Effector memory CD8-positive, alpha-beta T cell (primary cell): ENCODE measurements around the gene TNIP3.
A peak's percentile ranks its signal among the peaks of the same experiment; 100 is the strongest.

ENCODE experiments used
- ATAC-seq: fragments of 150-1000 bp; cut with Tn5 transposase; replicated peaks from 2 replicates; pipeline ENCODE4 v1.10.0; 2021; ENCODE audit warnings: mild to moderate bottlenecking, moderate library complexity
- DNase-seq, 3 experiments: peaks; one replicate each; pipeline ENCODE4 v3.0.0; 2021
- H3K27ac Mint-ChIP-seq, 2 donors: one replicate each; pipeline ENCODE4 v1.8.0; 2022; ENCODE audit warnings: mild to moderate bottlenecking in 2 of 2, mixed read lengths in 2 of 2, moderate library complexity in 2 of 2
- H3K27me3 Mint-ChIP-seq, 2 donors: one replicate each; pipeline ENCODE4 v1.8.0; 2022; ENCODE audit warnings: mixed read lengths in 2 of 2
- H3K36me3 Mint-ChIP-seq: one replicate; pipeline ENCODE4 v1.8.0; 2022; ENCODE audit warnings: mild to moderate bottlenecking, moderate library complexity, mixed read lengths; ENCODE audit not compliant: insufficient read depth
- H3K4me1 Mint-ChIP-seq, 2 donors: one replicate each; pipeline ENCODE4 v1.8.0; 2022; ENCODE audit warnings: low read depth in 2 of 2, mixed read lengths in 2 of 2
- H3K4me3 Mint-ChIP-seq, 2 donors: one replicate each; pipeline ENCODE4 v1.8.0; 2022; ENCODE audit warnings: mild to moderate bottlenecking in 2 of 2, mixed read lengths in 2 of 2, moderate library complexity in 2 of 2
- H3K9me3 Mint-ChIP-seq, 2 donors: one replicate each; pipeline ENCODE4 v1.8.0; 2022; ENCODE audit warnings: mixed read lengths in 2 of 2

Gene TNIP3

GRCh38 chr4:121108557-121108956, 55.6 kb downstream of the TNIP3 start:
- Mint-ChIP-seq H3K9me3 (no peaks in the 10 kb centered on the region), H3K36me3 (peaks cover 3% of the 10 kb centered on the region), H3K4me3 (no peak overlapping the region), H3K27me3 (no peaks in the 10 kb centered on the region), H3K4me1 (no peaks in the 10 kb centered on the region), H3K27ac (no peak overlapping the region)
- no peak for DNase-seq
- no peak for ATAC-seq

GRCh38 chr4:121107507-121107906, 56.6 kb downstream of the TNIP3 start:
- Mint-ChIP-seq H3K9me3 (no peaks in the 10 kb centered on the region), H3K4me1 (no peaks in the 10 kb centered on the region), H3K27ac (no peak overlapping the region), H3K27me3 (no peaks in the 10 kb centered on the region), H3K36me3 (peaks cover 3% of the 10 kb centered on the region), H3K4me3 (no peak overlapping the region)
- ATAC-seq (no peak), DNase-seq (no peak)

GRCh38 chr4:121100093-121100775, 63.9 kb downstream of the TNIP3 start:
- no peak overlapping the region for H3K4me3 Mint-ChIP-seq
- no peaks in the 10 kb centered on the region for H3K9me3 Mint-ChIP-seq
- H3K27me3 Mint-ChIP-seq = no peaks in the 10 kb centered on the region
- H3K36me3 Mint-ChIP-seq = no peaks in the 10 kb centered on the region
- no peak for DNase-seq
- no peak for ATAC-seq
- no peaks in the 10 kb centered on the region for H3K4me1 Mint-ChIP-seq
- peak overlapping the region in 1 of 2 donors; percentile 29 for H3K27ac Mint-ChIP-seq

- Mint-ChIP-seq H3K36me3 (no peaks in the 10 kb centered on the region), H3K27ac (no peak overlapping the region), H3K4me3 (no peak overlapping the region), H3K27me3 (no peaks in the 10 kb centered on the region), H3K9me3 (no peaks in the 10 kb centered on the region), H3K4me1 (no peaks in the 10 kb centered on the region)
- no peak for DNase-seq
- ATAC-seq = no peak
Observed at GRCh38 chr4:121098266-121098665, 65.9 kb downstream of the TNIP3 start.

- no peak for ATAC-seq
- Mint-ChIP-seq H3K4me1 (no peaks in the 10 kb centered on the region), H3K9me3 (no peaks in the 10 kb centered on the region), H3K36me3 (no peaks in the 10 kb centered on the region), H3K27ac (no peak overlapping the region), H3K4me3 (no peak overlapping the region), H3K27me3 (no peaks in the 10 kb centered on the region)
- DNase-seq = no peak
Observed at GRCh38 chr4:121096629-121097028, 67.5 kb downstream of the TNIP3 start.

- H3K4me1 Mint-ChIP-seq = no peaks in the 10 kb centered on the region
- DNase-seq (no peak), ATAC-seq (no peak)
- no peaks in the 10 kb centered on the region for H3K27me3 Mint-ChIP-seq
- H3K4me3 Mint-ChIP-seq = no peak overlapping the region
- no peaks in the 10 kb centered on the region for H3K36me3 Mint-ChIP-seq
- no peaks in the 10 kb centered on the region for H3K9me3 Mint-ChIP-seq
- no peak overlapping the region for H3K27ac Mint-ChIP-seq
Observed at GRCh38 chr4:121096191-121096590, 67.9 kb downstream of the TNIP3 start.

- Mint-ChIP-seq H3K36me3 (no peaks in the 10 kb centered on the region), H3K4me1 (no peaks in the 10 kb centered on the region), H3K9me3 (no peaks in the 10 kb centered on the region), H3K27me3 (no peaks in the 10 kb centered on the region), H3K4me3 (no peak overlapping the region), H3K27ac (no peak overlapping the region)
- ATAC-seq = no peak
- DNase-seq = no peak
Observed at GRCh38 chr4:121094297-121094966, 69.7 kb downstream of the TNIP3 start.

GRCh38 chr4:121093261-121093660, 70.9 kb downstream of the TNIP3 start:
- Mint-ChIP-seq H3K36me3 (no peaks in the 10 kb centered on the region), H3K9me3 (no peaks in the 10 kb centered on the region), H3K4me3 (no peak overlapping the region), H3K27me3 (no peaks in the 10 kb centered on the region), H3K4me1 (no peaks in the 10 kb centered on the region), H3K27ac (no peak overlapping the region)
- ATAC-seq = no peak
- no peak for DNase-seq

- H3K4me3 Mint-ChIP-seq = no peak overlapping the region
- ATAC-seq (no peak), DNase-seq (no peak)
- H3K27me3 Mint-ChIP-seq = no peaks in the 10 kb centered on the region
- H3K27ac Mint-ChIP-seq = no peak overlapping the region
- H3K36me3 Mint-ChIP-seq = no peaks in the 10 kb centered on the region
- no peaks in the 10 kb centered on the region for H3K9me3 Mint-ChIP-seq
- H3K4me1 Mint-ChIP-seq = no peaks in the 10 kb centered on the region
Observed at GRCh38 chr4:121091941-121092340, 72.2 kb downstream of the TNIP3 start.

GRCh38 chr4:121088867-121089266, 75.3 kb downstream of the TNIP3 start:
- no peak overlapping the region for H3K27ac Mint-ChIP-seq
- no peaks in the 10 kb centered on the region for H3K9me3 Mint-ChIP-seq
- no peak overlapping the region for H3K4me3 Mint-ChIP-seq
- ATAC-seq (no peak), DNase-seq (no peak)
- no peaks in the 10 kb centered on the region for H3K36me3 Mint-ChIP-seq
- H3K4me1 Mint-ChIP-seq = no peaks in the 10 kb centered on the region
- H3K27me3 Mint-ChIP-seq = peaks cover 0 to 7% of the 10 kb centered on the region in 2 donors
